Activated CD4-positive, alpha-beta T cell treated with anti-CD3 and anti-CD28 coated beads, Interleukin-2, amount 50 U/mL, for 48 hours (primary cell): ENCODE measurements around the gene LSM11.

Source experiments
- DNase-seq, 2 experiments: peaks; one replicate each; pipeline ENCODE4 v3.0.0-alpha.2; 2020

LSM11 gene

DNA sequence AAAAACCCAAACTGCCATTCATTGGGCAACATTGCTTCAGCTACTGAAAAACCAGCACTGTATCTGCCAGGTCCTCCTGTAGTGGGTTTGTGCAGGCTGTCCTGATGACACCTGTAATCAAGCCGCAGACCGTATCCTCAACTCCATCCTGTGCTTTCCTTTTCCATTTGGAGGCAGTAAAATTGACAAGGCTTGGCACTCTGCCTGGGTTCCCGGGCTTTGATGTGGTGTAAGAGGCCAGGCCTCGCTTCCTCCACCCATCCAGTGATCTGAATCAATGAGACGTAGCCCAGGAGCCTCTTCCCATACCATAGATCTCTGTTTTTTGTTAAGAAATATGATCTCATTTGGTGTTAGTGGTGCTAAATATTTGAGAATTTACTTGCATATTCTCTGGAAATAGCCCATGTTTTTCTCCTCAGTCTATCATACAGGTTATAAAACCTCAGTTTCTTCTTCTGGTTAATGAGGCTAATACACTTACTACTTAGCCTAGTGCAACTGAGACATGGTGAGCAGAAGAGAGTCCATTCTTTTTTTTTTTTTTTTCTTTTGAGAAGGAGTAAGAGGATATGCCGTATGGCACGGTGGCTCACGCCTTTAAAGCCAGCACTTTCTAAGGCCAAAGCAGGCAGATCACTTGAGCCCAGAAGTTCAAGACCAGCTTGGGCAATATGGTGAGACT lies 34.8 kb downstream of the LSM11 start:
- no peak for DNase-seq

DNA sequence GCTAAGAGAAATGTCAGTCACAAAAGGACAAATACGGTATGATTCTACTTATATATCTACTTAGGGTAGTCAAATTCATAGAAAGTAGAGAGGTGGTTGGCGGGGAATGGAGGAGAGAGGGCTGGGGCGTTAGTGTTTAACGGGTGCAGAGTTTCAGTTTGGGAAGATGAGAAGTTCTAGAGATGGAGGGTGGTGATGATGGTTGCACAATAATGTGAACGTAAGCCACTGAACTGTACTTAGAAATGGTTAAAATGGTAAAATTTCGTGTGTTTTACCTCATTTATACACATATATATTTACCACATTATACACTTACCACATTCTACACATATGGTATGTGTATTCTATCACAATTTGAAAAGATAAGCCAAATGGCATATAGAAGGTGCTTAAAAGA lies 35.7 kb downstream of the LSM11 start:
- DNase-seq, result no peak

DNA sequence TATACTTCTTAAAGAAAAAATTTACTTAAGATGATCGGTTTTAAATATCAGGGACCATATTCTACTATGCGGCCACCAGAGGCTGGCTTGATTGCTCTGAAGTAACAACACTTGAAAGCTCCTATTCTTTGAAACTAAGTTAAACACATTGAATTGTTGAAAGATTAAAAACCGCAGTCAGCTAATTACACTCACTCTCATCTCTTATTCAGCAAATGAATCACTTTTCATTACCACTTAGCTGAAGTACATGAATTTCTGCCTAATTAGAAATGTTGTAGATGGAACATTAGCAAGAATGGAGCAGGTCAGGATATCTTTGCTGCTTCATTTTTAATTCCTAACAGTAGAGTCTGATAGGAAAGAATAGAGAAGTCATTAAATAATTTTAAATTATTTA lies 42.3 kb downstream of the LSM11 start:
- DNase-seq, result no peak

DNA sequence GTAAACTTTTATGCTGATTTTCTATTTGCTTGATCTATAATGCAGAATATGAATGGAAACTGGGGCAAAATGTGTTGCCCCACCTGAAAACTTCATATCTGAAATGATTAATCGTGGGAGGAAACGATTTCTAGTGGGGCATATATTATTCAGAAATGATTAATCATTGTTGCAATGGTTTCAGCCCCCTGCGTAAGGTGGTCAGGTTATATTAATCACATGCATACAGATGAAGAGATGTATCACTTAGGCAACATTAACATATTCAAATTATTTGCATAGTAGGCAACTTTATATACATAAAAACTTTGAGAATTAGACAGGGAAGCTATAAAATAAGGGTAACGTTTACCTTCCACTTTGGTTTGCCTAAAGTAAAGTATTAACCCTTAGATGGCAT lies 49.8 kb downstream of the LSM11 start:
- DNase-seq, result no peak

DNA sequence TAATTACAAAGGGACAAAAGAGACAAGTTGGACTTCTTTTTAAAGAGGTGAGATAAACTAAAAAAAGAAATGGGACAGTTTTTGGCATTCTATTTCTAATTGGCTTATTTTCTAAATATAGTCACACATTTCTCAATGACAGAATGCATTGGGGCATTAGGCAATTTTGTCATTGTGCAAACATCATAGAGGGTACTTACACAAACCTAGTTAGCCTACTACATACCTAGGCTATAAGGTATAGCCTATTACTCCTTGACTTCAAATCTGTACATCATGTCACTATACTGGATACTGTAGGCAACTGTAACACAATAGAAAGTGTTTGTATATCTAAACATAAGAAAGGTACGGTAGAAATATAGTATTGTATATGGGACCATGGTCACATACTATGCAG lies 56.1 kb downstream of the LSM11 start:
- no peak for DNase-seq

DNA sequence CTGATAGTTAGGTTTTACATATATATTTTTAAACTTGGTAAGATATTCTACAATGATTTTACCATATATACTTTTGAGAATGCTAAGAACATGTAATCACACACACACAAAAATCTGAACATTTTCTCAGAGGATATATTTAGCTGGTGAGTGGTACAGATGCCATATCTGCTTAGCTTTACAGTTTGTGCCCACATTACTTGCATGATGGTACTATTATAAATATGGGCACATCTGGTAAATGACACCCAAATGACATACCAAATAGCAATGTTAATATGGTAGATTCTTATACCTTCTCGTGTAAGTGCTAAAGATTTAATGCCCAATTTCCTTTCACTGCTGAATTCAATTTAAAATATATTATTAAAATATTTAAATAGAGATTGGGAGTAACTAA lies 56.6 kb downstream of the LSM11 start:
- no peak for DNase-seq

DNA sequence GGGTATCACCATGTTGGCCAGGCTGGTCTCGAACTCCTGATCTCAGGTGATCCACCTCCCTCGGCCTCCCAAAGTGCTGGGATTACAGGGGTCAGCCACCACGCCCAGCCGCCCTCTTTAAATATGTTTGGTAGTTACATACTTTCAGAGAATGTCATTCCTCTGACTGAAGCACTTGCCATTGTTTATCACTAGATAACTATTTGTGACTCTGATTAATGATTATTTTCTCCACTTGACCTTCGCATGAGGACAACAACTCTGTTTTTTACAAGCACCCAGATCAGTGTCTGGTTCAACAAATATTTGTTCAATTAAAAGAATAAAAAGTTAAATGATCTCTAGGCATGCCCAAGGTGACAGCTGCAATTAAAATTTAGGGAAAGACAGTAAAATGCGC lies 59.2 kb downstream of the LSM11 start:
- no peak for DNase-seq

DNA sequence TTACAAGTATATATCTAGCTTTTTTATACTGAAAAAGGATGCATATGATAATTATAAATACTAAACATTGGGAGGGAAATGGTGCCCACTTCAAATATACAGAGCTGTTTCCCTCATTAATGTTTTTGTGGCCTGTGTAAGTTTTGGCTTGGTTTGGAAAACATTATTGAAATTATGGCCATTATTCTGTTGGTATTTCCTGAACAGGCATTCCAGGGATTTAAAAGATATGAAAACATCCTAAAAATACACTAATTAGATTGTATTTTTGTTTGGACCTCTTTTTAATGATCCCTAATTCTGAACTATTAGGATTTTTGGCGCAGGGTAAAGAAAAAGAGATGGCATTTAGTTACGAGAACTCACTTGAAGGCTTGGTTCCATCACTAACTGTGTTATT lies 64.5 kb downstream of the LSM11 start:
- no peak for DNase-seq
